ENCODE results near the gene USP11.
A peak's percentile ranks its signal among the peaks of the same experiment; 100 is the strongest.

USP11 gene

DNA sequence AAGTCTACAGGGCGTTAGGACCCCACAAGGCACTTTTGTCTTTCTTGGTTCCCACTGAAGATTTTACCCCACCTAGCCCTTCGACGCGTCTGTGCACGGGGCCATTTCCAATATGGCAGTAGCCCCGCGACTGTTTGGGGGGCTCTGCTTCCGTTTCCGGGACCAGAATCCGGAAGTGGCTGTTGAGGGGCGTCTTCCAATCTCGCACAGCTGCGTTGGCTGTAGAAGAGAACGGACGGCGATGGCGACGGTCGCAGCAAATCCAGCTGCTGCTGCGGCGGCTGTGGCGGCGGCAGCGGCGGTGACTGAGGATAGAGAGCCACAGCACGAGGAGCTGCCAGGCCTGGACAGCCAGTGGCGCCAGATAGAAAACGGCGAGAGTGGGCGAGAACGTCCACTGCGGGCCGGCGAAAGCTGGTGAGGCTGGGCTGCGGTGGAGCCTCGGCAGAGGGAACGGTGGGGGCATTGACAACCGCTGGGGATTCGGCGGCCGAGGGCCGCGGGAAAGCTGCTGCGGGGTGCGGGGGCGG, at the start of gene USP11:
Gene USP11, plus strand, starts transcription at position 207 of the 530 bp plus-strand sequence. Its CDS starts 35 bp downstream, at position 242.
- peak; percentile 72 to 80 for DNase-seq

DNA sequence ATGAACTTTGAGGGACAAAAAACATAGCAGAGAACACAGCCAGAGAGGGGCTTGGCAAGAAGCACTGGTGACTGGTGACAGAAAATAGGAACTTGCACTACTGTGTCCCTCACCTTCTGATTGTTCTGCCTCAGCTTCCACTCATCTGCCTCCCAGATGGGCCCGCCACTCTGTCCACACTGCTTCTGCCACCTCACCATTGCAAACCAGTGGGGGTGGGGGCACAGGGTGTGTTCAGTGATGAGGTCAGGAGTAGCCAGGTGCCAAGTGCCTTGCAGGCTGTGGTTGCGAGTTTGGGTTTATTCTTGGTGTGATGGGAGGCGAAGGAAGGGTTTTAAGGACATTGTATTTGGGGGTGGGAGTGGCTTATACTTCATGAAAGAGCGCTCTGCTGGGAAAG, 48.3 kb upstream of the USP11 start:
- no peak for DNase-seq

DNA sequence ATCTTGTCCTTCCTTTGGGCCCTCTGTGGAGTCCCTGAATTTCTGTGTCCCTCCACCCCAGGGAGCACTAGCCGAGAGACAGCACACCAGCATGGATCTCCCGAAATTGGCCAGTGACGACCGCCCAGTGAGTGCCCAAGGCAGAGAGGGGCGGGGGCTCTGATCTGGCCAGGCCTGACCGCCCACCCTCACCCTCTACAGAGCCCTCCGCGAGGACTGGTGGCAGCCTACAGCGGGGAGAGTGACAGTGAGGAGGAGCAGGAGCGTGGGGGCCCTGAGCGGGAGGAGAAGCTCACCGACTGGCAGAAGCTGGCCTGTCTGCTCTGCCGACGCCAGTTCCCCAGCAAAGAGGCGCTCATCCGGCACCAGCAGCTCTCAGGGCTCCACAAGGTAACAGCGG, 47.6 kb upstream of the USP11 start:
- DNase-seq, result no peak

DNA sequence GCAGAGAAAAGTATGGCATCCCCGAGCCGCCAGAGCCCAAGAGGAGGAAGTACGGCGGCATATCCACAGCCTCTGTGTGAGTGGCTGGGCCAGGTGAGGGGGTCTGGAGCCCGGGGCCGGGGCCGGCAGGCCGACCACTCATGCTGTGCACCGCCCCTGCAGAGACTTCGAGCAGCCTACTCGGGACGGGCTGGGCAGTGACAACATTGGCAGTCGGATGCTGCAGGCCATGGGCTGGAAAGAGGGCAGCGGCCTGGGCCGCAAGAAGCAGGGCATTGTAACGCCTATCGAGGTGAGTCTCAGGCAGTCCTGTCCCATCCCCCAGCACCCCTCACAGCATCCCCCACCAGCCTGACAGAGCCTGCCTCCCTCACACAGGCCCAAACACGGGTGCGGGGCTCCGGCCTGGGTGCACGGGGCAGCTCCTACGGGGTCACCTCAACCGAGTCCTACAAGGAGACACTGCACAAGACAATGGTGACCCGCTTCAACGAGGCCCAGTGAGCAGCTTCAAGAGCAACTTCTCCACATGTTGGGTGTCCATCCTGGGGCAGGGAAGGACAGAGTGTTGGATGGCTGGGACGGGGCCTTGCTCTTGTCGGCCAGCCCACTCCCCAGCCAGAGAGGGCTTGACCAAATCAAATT, 46.6 kb upstream of the USP11 start:
- no peak for DNase-seq

DNA sequence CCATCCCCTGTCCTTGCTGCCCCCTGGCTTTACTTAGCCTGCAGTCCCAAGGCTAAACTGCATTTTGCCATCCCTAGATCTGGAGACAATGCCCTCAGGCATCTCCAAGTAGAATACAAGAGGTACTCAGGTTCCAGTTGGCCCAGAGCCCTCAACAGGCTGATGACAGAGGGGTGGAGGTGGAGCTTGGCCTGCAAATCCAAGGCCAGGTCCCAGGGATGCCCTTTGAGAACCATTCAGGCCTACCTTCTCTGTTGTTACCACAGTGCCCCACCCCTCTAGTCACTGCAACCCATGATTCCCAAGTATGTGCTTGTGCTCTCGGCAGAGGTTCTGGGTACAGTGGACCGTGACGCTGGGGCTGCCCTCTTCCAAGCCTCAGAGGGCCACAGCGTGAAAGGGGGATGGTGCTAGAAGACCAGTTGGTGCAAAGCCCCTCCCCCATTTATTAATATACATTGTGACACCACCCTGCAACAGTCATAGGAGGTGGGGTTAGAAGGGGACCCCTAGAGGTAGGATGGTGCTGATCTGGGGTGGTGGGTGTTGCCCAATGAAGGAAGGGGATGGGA, 45.6 kb upstream of the USP11 start:
- DNase-seq, result no peak

DNA sequence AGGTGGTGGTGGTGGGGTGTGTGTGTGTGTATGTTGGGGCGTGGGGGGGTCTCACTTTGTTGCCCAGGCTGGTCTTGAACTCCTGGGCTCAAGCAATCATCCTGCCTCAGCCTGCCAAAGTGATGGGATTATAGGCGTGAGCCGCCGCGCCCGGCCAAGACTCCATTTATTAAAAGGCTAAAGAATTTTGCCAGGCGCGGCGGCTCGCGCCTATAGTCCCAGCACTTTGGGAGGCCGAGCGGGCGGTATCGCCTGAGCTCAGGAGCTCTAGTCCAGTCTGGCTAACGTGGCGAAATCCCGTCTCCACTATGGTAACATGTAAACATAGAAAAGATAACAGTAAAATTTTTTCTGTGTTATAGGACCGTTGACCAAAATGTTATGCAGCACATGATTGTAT, 42.9 kb upstream of the USP11 start:
- DNase-seq, result no peak

DNA sequence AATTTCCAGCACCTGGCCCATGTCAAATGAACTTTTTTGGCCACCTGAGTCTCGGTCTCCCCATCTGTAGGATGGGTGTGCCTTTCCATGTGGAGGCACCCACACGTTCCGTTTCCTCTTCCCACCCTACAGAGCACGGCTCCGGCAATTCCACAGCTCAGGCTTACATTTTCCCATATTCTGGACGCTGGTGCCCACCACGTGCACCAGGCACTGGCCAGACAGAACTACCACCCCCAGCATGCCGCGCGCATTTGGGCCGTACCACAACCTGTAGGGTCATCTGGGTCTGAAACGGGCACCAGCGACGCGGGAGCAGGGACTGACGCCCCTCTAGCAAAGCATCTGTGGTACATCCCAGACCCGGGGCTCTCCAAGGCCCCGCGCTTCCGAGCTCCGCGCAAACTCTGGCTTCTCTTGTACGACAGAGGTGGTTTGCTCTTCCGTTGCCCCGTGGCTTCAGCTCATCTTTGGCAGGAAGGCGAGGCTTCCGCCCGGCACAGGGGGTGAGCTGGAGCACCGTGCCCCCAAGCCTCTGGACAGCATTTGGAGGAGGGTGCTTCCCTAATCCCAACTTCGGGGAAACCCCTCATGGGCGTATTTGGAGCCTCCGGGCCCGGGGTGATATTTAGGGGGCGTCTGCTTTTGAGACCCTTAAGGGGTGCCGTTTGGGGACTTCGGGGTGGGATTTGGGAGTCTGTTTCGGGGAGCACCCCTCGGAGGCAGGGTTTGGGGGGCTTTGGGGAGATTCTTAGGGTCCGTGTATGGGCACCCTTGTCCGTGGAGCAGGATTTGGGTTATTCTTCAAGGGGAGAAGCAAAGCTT, 42.2 kb upstream of the USP11 start:
- peak; percentile 89 to 92 for DNase-seq

DNA sequence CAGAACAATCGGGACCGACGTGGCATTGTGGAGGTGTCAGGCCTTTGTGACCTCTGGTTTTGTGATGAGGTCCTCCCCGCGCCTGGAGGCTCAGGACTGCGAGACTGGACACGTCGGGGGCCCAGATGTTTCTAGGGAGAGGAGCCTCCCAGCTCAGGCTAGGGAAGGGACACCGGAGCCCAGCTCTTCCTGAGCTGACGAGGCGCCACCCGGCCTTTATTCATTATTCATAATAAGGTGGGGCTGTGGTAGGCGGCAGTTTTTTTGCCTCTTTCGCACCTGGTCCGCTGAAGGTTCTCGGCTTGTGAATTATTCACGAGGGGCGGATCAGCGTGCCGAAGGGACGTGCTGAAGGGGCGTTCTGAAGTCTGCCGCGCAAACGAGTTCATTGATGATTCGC, 41.5 kb upstream of the USP11 start:
- DNase-seq, result peak; percentile 37 to 52

DNA sequence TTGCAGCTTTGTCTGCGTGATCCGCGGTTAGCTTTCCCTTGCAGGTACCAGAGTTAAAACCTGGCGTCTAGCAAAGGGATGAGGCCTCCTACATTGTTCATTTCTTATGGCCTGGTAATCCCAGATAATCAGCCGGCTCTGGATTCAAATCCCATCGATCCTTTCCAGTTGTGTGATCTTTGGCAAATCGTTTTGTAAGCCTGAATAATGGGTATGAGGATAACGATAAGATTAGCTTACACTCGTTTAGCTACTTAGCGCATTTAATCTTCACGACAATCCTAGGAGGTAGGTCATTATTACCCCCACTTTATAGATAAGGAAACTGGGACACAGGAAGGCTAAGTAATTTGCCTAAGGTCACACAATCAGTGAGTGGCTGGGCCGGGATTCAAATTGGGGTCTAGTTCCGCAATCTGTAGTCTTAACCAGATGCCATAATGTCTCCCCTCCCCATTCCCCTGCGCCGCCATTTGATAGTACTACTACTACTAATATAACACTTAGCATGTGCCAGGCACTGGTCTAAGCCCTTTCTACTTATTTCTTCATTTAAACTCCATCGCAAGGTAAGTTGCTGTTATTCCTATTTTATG, 40.9 kb upstream of the USP11 start:
- DNase-seq, result no peak

DNA sequence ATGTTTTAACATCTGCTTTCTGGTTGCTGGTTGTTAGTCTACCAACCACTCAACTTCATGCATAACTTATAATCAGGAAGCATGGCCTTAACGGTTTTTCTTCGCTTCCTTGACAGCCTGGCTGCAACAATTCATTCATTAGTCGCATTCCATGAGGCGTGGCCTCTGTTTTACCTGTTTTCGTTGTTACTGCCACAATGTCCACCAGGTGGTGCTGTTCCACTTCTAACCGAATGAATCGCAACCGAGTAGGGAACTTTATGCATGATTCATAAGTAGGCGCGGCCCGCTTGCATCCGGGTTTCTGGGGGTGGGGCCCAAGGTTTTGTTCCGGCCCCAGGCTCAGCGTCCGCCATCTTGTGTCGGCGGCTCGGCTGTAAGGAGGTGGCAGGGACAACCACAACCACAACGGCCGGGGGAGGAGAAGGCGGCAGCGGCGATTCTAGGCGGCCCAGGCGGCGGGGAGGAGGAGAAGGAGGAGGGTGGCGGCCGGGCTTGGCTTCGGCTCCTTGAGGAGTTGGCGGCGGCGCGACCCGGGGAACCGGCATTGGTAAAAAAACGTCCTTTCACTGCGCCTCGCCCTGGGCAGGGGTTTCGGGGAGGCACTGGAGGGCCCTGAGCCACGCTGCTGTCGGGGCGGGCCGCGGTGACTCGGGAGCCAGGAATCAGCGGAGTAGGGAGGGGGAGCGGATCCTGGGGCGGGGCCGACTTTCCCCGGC, 39.2 kb upstream of the USP11 start, which contains the start of gene UBA1:
Gene UBA1, plus strand, starts transcription at position 355 of the 719 bp plus-strand sequence. CDS start 4,974 bp downstream, outside the sequence.
- DNase-seq, result peak; percentile 95 to 98

DNA sequence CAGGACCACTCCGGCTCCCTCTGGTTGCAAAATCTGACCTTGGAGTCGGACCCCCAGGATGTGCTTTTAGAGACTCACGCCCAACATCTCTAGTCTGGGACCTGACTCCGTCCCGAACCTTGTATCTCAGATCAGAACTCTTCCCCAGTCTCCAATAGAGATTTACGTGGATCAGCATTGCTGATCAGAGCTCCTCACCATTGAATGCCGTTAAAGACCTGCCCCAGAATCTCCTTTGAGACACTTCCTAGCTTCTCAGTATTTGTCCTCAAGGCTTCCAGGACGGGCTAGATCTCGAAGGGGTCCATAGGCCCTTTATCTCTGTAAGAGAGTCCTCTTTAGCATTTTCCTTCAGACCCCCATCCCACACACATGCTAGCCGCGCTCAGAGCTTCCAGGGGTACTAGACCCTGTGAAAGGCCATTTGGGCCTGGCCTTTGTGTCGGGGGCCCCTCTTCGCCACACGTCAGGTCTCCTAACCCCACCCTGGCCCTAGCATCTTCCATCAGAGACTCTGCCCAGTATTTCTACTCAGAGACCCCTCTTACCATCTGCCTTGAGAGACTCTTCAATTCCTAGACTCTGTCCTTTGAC, 38.5 kb upstream of the USP11 start:
- no peak for DNase-seq

DNA sequence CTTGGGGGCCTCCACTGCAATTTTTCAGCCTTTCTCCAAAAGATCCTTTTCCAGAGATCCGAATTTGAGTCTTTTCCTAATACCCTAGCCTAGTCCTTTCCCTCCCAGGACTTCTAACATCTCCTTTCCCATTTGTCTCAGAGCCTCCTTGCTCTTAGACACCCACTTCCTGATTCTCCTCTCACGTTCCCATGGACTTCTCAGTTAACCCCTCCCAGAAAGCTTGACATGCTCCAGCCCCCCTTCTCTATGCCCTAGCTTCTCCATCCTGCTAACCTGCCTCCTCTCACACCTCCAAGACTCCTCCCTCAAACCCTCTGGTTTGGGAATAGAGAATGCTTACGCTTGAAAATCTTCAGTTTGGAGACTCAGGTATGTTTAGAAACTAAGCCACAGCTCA, 36.7 kb upstream of the USP11 start:
- no peak for DNase-seq

DNA sequence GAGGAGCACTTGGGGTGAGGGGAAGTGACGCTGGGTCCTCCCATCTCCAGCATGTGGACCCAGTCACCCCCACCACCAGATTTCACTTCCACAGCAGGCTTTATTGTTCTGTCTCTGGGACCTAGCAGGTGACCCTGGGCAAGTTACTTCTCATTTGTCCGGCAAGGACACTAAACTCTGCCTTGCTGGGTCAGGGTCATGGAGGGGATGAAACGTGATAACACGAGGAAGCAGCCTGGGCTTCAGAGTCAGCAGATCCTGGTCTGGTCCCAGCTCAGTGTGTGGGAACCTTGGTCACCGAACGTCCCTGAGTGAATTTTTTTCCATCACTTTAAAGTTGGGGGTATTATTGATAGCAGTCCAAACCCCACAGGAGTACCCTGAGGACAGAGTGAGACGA, 35.3 kb upstream of the USP11 start:
- DNase-seq, result no peak

DNA sequence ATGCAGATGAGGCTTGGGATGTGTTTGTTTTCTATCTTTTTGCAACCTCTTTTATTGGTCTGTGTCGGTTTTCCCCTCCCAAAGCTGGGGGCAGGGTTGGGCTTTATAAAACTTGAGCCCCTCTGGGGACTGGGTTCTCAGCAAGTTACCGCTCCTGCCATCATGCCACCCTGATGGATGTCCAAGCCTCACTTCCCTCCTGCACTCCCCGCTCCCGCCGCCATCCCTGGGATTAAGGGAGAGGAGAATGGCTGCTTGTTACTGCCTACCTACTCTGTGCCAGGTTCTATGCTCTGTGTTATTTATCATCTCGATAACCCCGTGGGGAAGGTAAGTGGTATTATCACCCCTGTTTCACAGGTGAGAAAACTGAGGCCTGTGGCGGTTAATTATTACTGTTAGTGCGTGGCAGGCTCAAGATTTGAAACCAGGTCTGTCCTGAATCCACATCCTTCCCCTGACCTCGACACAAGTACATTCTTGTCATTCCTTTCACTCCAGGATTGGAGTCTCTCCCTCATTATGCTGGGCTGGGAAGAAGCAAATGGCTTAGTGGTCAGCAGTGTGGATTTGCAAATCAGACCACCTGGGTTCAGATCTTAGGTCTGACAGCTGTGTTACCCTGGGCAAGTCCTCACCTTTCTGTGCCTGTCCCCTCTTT, 34.7 kb upstream of the USP11 start:
- DNase-seq, result no peak

DNA sequence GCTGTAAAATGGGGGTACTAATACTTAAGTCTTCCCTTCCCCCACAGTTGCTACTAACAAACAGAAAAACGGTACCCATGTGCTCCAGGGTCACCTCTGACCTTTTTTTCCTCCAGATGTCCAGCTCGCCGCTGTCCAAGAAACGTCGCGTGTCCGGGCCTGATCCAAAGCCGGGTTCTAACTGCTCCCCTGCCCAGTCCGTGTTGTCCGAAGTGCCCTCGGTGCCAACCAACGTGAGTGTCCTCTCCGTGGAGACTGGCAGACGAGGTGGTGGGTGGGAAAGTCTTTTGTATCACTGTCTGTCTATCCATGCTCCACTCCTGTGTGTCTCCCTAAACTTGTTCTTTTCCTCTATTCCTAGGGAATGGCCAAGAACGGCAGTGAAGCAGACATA, 34.1 kb upstream of the USP11 start:
- no peak for DNase-seq

DNA sequence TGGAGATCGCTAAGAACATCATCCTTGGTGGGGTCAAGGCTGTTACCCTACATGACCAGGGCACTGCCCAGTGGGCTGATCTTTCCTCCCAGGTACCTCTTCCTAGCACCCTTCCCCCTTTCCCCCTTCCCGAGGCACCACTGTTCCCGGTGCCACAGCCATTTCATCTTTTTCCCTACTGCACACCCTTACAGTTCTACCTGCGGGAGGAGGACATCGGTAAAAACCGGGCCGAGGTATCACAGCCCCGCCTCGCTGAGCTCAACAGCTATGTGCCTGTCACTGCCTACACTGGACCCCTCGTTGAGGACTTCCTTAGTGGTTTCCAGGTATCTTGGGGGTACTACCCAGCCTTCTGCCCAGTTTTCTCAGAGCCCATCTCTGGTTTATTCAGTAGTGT, 33.5 kb upstream of the USP11 start:
- no peak for DNase-seq

DNA sequence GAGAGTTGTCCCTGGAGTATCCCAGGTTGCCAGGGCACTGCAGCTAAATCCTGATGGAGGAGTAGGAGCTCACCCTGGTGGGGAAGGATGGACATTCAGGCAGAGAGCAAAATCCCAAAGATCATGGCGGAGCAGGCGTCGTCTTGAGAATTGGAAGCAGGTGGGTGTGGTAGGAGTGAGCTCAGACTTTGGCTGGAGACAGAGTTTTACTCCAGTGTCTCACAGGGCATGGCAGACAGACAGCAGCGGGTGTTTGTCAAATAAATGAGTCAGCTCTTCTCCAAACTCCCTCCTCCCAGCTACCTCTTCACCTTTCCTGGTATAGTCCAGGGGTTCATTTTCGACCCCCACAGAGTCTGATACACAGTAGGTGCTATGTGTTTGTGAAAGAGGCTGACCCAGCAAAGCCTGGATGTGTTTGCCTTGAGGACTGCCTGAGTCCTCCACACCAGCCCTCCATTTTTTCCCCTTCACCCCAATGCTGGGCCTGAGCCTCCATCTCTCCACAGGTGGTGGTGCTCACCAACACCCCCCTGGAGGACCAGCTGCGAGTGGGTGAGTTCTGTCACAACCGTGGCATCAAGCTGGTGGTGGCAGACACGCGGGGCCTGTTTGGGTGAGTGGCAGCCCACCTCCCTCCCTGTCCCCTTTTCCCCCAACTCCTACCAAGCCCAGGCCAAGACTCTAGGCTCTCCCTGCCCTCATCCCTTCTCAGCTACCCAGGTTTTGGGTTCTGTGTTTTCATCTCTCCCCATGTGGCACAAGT, 32.2 kb upstream of the USP11 start:
- DNase-seq, result no peak

DNA sequence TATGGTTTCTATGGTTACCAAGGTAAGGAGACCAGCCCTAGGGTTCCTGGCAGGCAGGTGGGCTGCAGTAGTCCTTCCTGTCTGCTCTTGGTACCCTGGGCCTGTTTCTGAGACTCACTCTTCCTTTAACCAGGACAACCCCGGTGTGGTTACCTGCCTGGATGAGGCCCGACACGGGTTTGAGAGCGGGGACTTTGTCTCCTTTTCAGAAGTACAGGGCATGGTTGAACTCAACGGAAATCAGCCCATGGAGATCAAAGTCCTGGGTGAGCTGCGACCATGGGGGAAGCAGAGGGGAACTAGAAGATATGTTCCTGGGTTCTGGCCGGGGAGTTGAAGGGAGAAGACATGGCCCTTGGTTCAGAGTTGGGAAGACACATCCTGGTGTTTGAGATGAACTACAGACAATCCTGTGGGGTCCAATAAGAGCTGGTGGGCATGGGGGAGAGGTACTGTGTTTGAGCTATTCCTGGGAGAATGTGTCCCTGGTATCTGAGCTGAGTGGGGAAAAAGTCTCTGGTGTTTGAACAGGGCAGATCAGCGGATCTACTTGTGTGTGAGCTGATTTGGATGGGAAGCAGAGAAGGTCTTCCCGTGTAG, 31.4 kb upstream of the USP11 start:
- no peak for DNase-seq

DNA sequence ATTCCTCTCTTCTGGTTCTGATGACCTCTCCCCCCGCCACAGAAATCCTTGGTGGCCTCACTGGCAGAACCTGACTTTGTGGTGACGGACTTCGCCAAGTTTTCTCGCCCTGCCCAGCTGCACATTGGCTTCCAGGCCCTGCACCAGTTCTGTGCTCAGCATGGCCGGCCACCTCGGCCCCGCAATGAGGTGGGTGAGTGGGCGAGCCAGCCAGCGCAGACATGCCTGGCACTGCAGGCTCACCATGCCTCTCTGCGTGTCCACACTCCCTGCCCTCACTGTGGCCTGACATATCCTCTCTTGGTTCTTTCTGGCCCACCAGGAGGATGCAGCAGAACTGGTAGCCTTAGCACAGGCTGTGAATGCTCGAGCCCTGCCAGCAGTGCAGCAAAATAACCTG, 30.5 kb upstream of the USP11 start:
- DNase-seq, result no peak

DNA sequence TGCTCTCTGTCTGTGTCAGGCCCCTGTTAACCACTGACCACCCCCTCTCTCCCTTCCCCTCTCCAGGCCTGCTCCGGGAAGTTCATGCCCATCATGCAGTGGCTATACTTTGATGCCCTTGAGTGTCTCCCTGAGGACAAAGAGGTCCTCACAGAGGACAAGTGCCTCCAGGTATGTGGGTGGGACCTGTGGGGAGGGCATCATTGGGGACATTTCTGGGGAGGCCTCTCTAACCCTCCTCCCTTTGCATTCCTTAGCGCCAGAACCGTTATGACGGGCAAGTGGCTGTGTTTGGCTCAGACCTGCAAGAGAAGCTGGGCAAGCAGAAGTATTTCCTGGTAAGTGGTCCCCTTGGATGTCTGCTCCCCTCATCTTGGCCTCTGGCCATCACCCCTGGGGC, 29.9 kb upstream of the USP11 start:
- DNase-seq, result no peak

DNA sequence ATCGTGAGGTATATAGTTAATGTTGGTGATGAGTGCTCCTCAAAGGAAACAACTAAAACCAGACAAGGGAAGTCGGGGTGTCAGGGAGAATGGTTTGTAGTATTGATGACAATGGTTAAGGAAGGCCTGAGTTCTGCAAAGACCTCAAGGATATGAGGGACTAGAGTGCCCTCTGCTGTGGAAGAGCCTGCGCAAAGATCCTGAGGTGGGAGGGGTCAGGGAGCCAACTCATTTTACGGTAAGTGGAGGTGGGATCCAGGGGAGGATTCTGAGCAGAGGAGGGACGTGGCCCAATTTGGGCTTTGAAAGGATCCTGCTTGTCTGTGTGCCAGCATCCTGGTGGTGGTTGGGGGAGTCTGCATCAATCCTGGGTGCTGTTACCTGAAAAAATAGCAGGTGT, 27.8 kb upstream of the USP11 start:
- DNase-seq, result no peak
